ENCODE results near the gene PHLDA2.

Gene PHLDA2

DNA sequence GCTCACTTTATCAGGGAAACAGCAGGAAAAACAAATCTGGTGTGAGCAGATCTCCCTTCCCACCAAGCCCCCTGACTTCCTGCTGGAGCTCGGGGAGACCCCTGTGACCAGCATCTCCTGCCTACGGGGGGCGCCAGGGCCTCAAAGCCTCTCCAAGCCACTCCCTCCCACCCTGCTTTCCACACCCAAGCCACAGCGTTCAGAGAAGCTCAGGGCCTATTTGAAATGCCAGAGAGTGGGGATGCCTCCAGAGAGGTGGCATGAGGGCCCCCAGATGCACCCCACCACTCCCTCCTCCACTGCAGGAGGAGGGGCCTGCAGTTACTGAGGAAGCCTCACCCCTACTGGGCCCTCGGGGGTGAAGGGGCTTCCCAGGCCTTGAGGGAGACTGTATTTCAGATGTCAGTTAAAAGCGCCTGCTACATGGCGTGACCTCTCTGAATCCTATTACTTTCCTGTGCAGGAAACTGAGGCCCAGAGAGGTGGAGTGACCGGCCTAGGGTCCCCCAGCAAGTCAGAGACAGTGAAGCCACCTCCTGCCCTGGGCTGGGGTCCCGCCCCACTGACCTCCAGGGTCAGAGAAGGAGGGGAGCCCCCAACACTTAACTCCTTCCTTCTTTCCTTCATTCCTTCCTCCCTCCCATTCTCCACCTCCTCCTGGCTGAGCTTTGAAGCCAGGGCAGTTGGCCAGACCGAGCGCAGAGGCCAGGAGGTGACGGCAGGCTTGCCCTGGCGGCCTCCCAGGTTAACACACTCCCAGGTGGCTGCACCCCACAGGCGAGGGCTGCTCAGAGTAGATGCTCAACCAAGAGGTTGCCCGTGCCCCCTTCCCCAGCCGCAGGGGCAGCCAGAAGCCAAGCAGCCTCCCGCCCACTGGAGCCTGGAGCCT is 37.6 kb downstream of the PHLDA2 start:
- H3K27me3 ChIP-seq (ENCODE audit: insufficient read depth, low read length, poor library complexity, severe bottlenecking), result no peaks in the 10 kb centered on the region
- no peaks in the 10 kb centered on the region for H3K9me3 ChIP-seq (ENCODE audit: insufficient read depth, low read depth, low read length)
- peak overlapping the region; percentile 82 for H3K9ac ChIP-seq (ENCODE audit: low read depth, low read length, poor library complexity, severe bottlenecking)
- peak overlapping the region; percentile 71 for H3K4me2 ChIP-seq (ENCODE audit: low read depth, low read length, poor library complexity, severe bottlenecking)
- H3K79me2 ChIP-seq (ENCODE audit: insufficient read depth, low read length), result no peaks in the 10 kb centered on the region
- peak overlapping the region; percentile 79 for H3K4me3 ChIP-seq (ENCODE audit: low read length, poor library complexity, severe bottlenecking)
- no peaks in the 10 kb centered on the region for H4K20me1 ChIP-seq (ENCODE audit: insufficient read depth, low read length, poor library complexity, severe bottlenecking)
- no peaks in the 10 kb centered on the region for H3K9me2 ChIP-seq (replicated peaks; ENCODE audit: low read depth, low read length)
- H3F3A ChIP-seq (ENCODE audit: low read depth), result no peaks in the 10 kb centered on the region
- peaks cover 40% of the 10 kb centered on the region for H3K4me1 ChIP-seq (ENCODE audit: insufficient read depth, low read length, poor library complexity, severe bottlenecking)
- H3K36me3 ChIP-seq (ENCODE audit: insufficient read depth, low read length), result no peaks in the 10 kb centered on the region
- TF ChIP-seq EZH2phosphoT487 (IDR thresholded peaks at IDR 0.05; ENCODE audit: borderline replicate concordance), result no peak
- TF ChIP-seq, protein P1, sequence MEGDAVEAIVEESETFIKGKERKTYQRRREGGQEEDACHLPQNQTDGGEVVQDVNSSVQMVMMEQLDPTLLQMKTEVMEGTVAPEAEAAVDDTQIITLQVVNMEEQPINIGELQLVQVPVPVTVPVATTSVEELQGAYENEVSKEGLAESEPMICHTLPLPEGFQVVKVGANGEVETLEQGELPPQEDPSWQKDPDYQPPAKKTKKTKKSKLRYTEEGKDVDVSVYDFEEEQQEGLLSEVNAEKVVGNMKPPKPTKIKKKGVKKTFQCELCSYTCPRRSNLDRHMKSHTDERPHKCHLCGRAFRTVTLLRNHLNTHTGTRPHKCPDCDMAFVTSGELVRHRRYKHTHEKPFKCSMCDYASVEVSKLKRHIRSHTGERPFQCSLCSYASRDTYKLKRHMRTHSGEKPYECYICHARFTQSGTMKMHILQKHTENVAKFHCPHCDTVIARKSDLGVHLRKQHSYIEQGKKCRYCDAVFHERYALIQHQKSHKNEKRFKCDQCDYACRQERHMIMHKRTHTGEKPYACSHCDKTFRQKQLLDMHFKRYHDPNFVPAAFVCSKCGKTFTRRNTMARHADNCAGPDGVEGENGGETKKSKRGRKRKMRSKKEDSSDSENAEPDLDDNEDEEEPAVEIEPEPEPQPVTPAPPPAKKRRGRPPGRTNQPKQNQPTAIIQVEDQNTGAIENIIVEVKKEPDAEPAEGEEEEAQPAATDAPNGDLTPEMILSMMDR (conservative IDR thresholded peaks at IDR 0.05; ENCODE audit: low read length), result peak; percentile 65
- H2AFZ ChIP-seq (ENCODE audit: low read length), result no peak overlapping the region

DNA sequence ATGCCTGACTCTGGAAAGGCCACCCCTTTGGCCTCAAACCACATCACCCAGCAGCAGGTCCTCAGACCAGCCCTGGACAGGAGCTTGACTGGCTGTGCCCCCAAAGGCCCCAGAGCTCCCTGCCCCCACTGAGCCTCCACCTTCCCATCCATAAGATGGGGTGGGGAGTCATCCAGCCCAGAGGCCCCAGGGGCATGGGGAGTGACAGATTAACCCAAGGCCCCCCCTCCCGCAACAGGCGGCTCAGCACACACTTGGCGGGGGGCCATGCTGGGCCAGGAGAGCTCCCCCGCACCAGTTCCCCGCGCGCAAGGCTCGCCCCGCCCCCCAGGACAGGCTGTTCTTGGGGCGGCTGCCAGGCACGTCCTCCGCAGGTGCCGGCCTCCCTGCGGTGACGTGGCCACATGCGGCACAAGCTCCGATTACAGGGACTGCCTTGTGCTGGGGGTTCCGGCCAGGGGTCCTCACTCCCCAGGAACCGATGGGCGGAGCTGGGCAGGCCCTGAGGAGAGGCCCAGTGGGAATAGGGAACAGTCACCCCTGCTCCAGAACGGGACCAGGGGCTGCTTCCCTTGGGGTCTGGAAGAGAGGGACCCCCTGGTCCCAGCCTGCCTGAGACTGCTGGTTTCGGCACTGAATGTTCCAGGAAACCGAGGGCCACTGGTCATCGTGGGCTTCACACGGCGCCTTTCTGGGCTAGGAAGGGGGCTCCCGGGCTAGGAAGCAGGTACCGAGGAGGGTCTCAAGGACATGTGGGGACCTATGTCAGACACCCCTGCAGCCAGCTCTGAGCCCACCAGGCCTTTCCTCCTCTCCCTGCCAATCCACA is 38.5 kb downstream of the PHLDA2 start:
- Histone ChIP-seq H3K4me1 (ENCODE audit: insufficient read depth, low read length, poor library complexity, severe bottlenecking) (peaks cover 40% of the 10 kb centered on the region), H3F3A (ENCODE audit: low read depth) (no peaks in the 10 kb centered on the region), H3K79me2 (ENCODE audit: insufficient read depth, low read length) (no peaks in the 10 kb centered on the region), H4K20me1 (ENCODE audit: insufficient read depth, low read length, poor library complexity, severe bottlenecking) (no peaks in the 10 kb centered on the region), H3K36me3 (ENCODE audit: insufficient read depth, low read length) (no peaks in the 10 kb centered on the region), H3K9me2 (replicated peaks; ENCODE audit: low read depth, low read length) (no peaks in the 10 kb centered on the region), H2AFZ (ENCODE audit: low read length) (no peak overlapping the region), H3K4me3 (ENCODE audit: low read length, poor library complexity, severe bottlenecking) (no peak overlapping the region), H3K9ac (ENCODE audit: low read depth, low read length, poor library complexity, severe bottlenecking) (peak overlapping the region; percentile 82), H3K9me3 (ENCODE audit: insufficient read depth, low read depth, low read length) (no peaks in the 10 kb centered on the region), H3K27me3 (ENCODE audit: insufficient read depth, low read length, poor library complexity, severe bottlenecking) (no peaks in the 10 kb centered on the region), H3K4me2 (ENCODE audit: low read depth, low read length, poor library complexity, severe bottlenecking) (peak overlapping the region; percentile 71)
- no peak for TF ChIP-seq EZH2phosphoT487 (IDR thresholded peaks at IDR 0.05; ENCODE audit: borderline replicate concordance)
- TF ChIP-seq, protein P1 (conservative IDR thresholded peaks at IDR 0.05; ENCODE audit: low read length), result no peak

DNA sequence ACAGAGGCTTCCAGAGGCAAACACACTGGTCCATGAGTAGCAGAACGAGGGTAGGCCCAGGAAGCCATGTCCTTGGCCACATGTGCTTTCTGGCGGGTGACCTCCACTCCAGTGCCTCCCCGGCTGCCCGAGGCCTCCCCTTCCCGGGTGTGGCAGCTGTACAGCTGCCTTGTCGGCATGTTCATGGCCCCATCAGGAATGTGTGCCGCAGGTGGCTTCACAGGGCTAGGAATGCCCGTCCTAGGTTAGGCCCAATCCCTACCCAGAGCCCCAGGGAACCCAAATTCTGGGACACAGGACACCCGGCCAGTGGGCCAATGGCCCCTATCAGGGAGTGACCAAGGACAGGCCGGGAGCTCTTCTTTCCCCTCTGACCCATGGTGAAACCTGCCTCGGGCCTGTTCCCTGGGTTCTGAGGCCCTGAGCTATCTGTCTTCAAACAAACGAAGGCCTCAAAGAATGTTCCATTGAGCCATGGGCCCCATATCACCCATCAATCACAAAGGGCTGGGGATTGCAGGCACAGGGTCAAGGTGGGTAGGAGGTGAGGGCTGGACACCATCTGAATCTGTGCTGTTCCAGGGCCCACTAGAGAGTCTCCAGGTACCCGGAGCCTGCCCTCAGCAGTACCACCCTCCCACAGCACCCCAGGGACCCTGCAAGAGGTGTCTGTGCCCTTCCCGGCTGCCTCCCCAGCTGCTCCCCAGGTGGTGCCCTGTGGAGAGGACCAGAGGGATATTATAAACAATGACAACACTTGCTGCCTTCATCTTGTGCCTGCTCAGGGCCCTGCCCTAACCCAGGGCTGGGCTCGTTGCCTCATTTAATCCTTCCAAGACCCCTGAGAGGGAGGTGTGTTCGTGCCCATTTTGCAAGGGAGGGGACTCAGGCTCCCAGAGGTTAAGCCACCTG is 39.6 kb downstream of the PHLDA2 start:
- Histone ChIP-seq H4K20me1 (ENCODE audit: insufficient read depth, low read length, poor library complexity, severe bottlenecking) (no peaks in the 10 kb centered on the region), H3K4me1 (ENCODE audit: insufficient read depth, low read length, poor library complexity, severe bottlenecking) (peaks cover 40% of the 10 kb centered on the region), H3K9me2 (replicated peaks; ENCODE audit: low read depth, low read length) (no peaks in the 10 kb centered on the region), H3K36me3 (ENCODE audit: insufficient read depth, low read length) (no peaks in the 10 kb centered on the region), H3K27me3 (ENCODE audit: insufficient read depth, low read length, poor library complexity, severe bottlenecking) (no peaks in the 10 kb centered on the region), H3K79me2 (ENCODE audit: insufficient read depth, low read length) (no peaks in the 10 kb centered on the region), H3K4me2 (ENCODE audit: low read depth, low read length, poor library complexity, severe bottlenecking) (no peak overlapping the region), H3F3A (ENCODE audit: low read depth) (no peaks in the 10 kb centered on the region), H3K4me3 (ENCODE audit: low read length, poor library complexity, severe bottlenecking) (no peak overlapping the region), H3K9me3 (ENCODE audit: insufficient read depth, low read depth, low read length) (no peaks in the 10 kb centered on the region), H3K9ac (ENCODE audit: low read depth, low read length, poor library complexity, severe bottlenecking) (no peak overlapping the region), H2AFZ (ENCODE audit: low read length) (no peak overlapping the region)
- no peak for TF ChIP-seq EZH2phosphoT487 (IDR thresholded peaks at IDR 0.05; ENCODE audit: borderline replicate concordance)
- TF ChIP-seq, protein P1 (conservative IDR thresholded peaks at IDR 0.05; ENCODE audit: low read length), result no peak

All from Loucy (cell line).